D721Med (cell line): ENCODE data around the gene STUB1.

Experiments used
- DNase-seq: peaks from one replicate; pipeline ENCODE4 v3.0.0; 2011; ENCODE audit warnings: low spot score; ENCODE audit not compliant: insufficient read length
- FAIRE-seq: peaks from 2 replicates; lab custom pipeline; 2011; peaks lifted over from hg19 to GRCh38; lab: Jason Lieb, UNC
- TF ChIP-seq, protein P1 (sequence below): IDR thresholded peaks from 2 replicates; pipeline ENCODE4 v1.5.1; 2012; ENCODE audit warnings: mild to moderate bottlenecking, control low read depth; ENCODE audit not compliant: insufficient read depth; ENCODE audit errors: missing control alignments

The STUB1 gene

GRCh38 chr16:681746-682427 is 1.7 kb downstream of the STUB1 start:
- DNase-seq = no peak
- no peak for FAIRE-seq
- TF ChIP-seq, protein P1, sequence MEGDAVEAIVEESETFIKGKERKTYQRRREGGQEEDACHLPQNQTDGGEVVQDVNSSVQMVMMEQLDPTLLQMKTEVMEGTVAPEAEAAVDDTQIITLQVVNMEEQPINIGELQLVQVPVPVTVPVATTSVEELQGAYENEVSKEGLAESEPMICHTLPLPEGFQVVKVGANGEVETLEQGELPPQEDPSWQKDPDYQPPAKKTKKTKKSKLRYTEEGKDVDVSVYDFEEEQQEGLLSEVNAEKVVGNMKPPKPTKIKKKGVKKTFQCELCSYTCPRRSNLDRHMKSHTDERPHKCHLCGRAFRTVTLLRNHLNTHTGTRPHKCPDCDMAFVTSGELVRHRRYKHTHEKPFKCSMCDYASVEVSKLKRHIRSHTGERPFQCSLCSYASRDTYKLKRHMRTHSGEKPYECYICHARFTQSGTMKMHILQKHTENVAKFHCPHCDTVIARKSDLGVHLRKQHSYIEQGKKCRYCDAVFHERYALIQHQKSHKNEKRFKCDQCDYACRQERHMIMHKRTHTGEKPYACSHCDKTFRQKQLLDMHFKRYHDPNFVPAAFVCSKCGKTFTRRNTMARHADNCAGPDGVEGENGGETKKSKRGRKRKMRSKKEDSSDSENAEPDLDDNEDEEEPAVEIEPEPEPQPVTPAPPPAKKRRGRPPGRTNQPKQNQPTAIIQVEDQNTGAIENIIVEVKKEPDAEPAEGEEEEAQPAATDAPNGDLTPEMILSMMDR = no peak

GRCh38 chr16:682493-683395 is 2.5 kb downstream of the STUB1 start:
- FAIRE-seq (no peak), DNase-seq (no peak)
- TF ChIP-seq, protein P1 = no peak

- DNase-seq (no peak), FAIRE-seq (no peak)
- TF ChIP-seq, protein P1 = no peak
Observed at GRCh38 chr16:683396-684070, 3.3 kb downstream of the STUB1 start.

- TF ChIP-seq, protein P1 = no peak
- FAIRE-seq (no peak), DNase-seq (peak; percentile 99)
Observed at GRCh38 chr16:684071-684794, 4.0 kb downstream of the STUB1 start, which contains the start of gene JMJD8. Gene JMJD8 (minus strand): TSS chr16:684334. CDS start chr16:684319, 15 bp downstream.

- no peak for FAIRE-seq
- TF ChIP-seq, protein P1 = no peak
- no peak for DNase-seq
Observed at GRCh38 chr16:684961-685696, 4.9 kb downstream of the STUB1 start.

DNA sequence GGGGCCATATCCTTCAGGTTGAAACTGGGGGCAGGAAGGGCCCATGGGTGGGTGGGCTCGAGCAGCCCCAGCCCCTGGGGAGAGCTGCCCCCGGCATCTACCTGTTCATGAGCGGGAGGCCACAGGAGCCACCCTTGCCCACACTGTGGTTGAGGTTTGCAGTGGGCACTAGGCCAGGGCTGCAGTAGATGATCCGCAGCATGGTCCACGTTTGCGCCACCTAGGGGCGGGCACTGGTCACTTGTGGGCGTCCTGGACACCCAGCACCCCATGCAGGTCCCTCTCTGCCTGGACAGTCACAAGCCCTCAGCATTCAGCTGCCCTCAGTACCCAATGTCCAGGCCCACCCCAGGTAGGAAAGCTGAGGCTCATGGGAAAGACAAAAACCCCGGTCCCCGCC is 5.8 kb downstream of the STUB1 start:
- TF ChIP-seq, protein P1 = peak; percentile 43
- FAIRE-seq (no peak), DNase-seq (no peak)
